Panc1 (cell line): ENCODE results near the gene ABCB8. TPM values are rescaled to one million over a fixed set of nuclear protein-coding genes. Genes with fewer than 3 reads are reported as not detected.

Experiments used
- ATAC-seq: fragments of 200-7000 bp; cut with Tn5 transposase; 2 replicates; pipeline ENCODE4 v1.9.1; 2020; ENCODE audit warnings: mild to moderate bottlenecking, moderate library complexity
- BruUV-seq: library from RNA; stranded (reverse); fragments of 400-500 nt; replicated peaks from 2 replicates; lab custom pipeline; 2021; lab: Mats Ljungman, UMichigan
- CTCF ChIA-PET: fragments of 300-600 bp; sonication (Branson Sonifier 250); formaldehyde crosslinking; loops from one replicate; lab custom pipeline; 2022; ENCODE audit warnings: antibody characterized with exemption; lab: Charles Lee
- POLR2A ChIA-PET: fragments of 300-600 bp; sonication (Branson Sonifier 250); formaldehyde crosslinking; loops from one replicate; lab custom pipeline; 2022; ENCODE audit warnings: antibody characterized with exemption; lab: Charles Lee
- DNase-seq: peaks from one replicate; pipeline ENCODE4 v3.0.0-alpha.2; 2010; ENCODE audit warnings: low read depth, low spot score
- H3K27ac ChIP-seq: 2 replicates; pipeline ENCODE4 v1.5.1; 2011; ENCODE audit warnings: mild to moderate bottlenecking, low read length, inconsistent platforms
- H3K27me3 ChIP-seq: fragments of 200-500 bp; sonication (Bioruptor generic); 2 replicates; pipeline ENCODE4 v1.6.0; 2014; ENCODE audit warnings: low read length, inconsistent platforms; ENCODE audit not compliant: control insufficient read depth, insufficient read depth
- H3K36me3 ChIP-seq: fragments of 200-500 bp; sonication (Bioruptor generic); 2 replicates; pipeline ENCODE4 v1.5.1; 2014; ENCODE audit warnings: inconsistent platforms, mild to moderate bottlenecking, low read length, moderate library complexity; ENCODE audit not compliant: control insufficient read depth, insufficient read depth
- H3K4me1 ChIP-seq: 2 replicates; pipeline ENCODE4 v1.5.1; 2011; ENCODE audit warnings: inconsistent platforms, mild to moderate bottlenecking, low read length, moderate library complexity; ENCODE audit not compliant: control insufficient read depth, insufficient read depth
- H3K4me3 ChIP-seq, 2 experiments: 2 replicates each; pipeline ENCODE4 v1.5.1; 2011 to 2012; ENCODE audit warnings: low read depth in 2 of 2, low read length in 2 of 2, mild to moderate bottlenecking in 2 of 2, inconsistent platforms in 1 of 2, moderate library complexity in 1 of 2
- H3K9me3 ChIP-seq: fragments of 200-500 bp; sonication (Bioruptor generic); 2 replicates; pipeline ENCODE4 v1.5.1; 2014; ENCODE audit warnings: low read depth, mild to moderate bottlenecking, inconsistent platforms, low read length, moderate library complexity; ENCODE audit not compliant: control insufficient read depth, insufficient read depth
- POLR2AphosphoS5 ChIP-seq: IDR thresholded peaks from 2 replicates; pipeline ENCODE4 v1.6.1; 2012; ENCODE audit warnings: mild to moderate bottlenecking, low read depth, low read length, moderate library complexity
- SIN3A ChIP-seq: IDR thresholded peaks from 2 replicates; pipeline ENCODE4 v1.6.1; 2012; ENCODE audit warnings: low read depth, mild to moderate bottlenecking, low read length, moderate library complexity, borderline replicate concordance; ENCODE audit not compliant: insufficient read depth
- TCF7L2 ChIP-seq: IDR thresholded peaks from 2 replicates; pipeline ENCODE4 v1.6.1; 2011; ENCODE audit warnings: mild to moderate bottlenecking, low read depth, low read length, inconsistent platforms
- in situ Hi-C: cut with HindIII; loops from 2 replicates; pipeline ENCODE4 v1.10.0; 2016; ENCODE audit warnings: low sequenced_read_pairs, low pct_unique_long_range_greater_than_20kb
- intact Hi-C: fragments of 100-400 bp; cut with micrococcal nuclease; formaldehyde crosslinking; loops from one replicate; pipeline ENCODE4 v1.10.0; 2022; ENCODE audit not compliant: unreplicated experiment
- total RNA-seq: library from RNA; stranded (reverse); gene quantifications from one replicate; pipeline ENCODE4 v1.2.1, GENCODE V29; 2021; ENCODE audit not compliant: unreplicated experiment
- TF ChIP-seq, protein P1 (sequence below): fragments of 450-650 bp; IDR thresholded peaks from 2 replicates; pipeline ENCODE4 v1.5.1; 2017; ENCODE audit warnings: mild to moderate bottlenecking
- TF ChIP-seq, protein P2 (sequence below), 2 experiments: IDR thresholded peaks; 2 replicates each; pipeline ENCODE4 v1.6.1; 2011 to 2012; ENCODE audit warnings: low read depth in 2 of 2, control low read depth in 1 of 2, low read length in 1 of 2, mild to moderate bottlenecking in 1 of 2, moderate library complexity in 1 of 2; ENCODE audit not compliant: insufficient read depth in 1 of 2

Gene ABCB8
- total RNA-seq, 1 experiment from 2014 or later: 49.8 TPM

DNA sequence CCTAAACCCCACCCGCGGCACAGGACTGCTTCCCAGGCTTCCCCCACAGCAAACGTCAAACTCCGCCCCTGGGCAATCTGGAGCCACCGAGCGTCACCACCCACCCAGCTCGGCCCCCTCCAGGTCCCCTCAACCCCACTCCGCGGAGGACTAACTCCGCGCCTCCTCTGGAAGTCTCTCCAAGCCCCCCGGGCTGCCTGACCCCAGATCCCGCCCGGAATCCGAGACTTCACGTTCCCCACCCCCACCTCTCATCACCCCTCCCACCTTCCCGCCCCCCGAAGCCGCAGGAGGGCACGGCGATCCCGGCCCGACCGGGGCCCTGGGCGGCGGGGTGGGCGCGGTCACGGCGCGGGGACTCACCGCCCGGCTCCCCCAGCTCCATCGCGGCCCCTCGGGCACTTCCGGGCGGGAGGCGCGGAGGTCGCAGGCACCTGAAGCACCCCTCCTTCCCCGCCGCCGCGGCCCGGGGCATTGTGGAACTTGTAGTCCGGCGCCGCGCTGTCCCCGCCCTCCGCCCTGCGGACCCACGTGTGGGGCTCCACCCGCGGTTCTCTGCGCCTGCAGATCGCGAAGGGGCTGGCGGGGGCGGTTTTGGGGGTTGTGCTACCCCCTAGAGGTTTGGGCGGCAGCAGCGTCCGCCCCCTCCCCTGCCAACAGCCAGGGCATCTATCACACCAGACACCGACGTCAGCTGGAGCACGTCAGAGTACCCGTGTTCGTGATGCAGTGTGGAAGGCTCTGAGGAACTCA, 55.0 kb downstream of the ABCB8 start, which contains the start of gene TMUB1:
Gene TMUB1 (minus strand): TSS at position 423 of the 753 bp plus-strand sequence. CDS start 930 bp downstream, outside the sequence.
- Histone ChIP-seq H3K9me3 (no peaks in the 10 kb centered on the region), H3K4me3 (peak within 1 kb of the TSS; percentile 74 to 93), H3K27me3 (no peaks in the 10 kb centered on the region), H3K36me3 (no peaks in the 10 kb centered on the region; the same call in 1 of the 2 replicates), H3K27ac (peak within 1 kb of the TSS; percentile 91), H3K4me1 (peaks cover 38% of the 10 kb centered on the region)
- TF ChIP-seq TCF7L2 (no peak), POLR2AphosphoS5 (0 out of 2 replicates have a peak, but pooled peaks have one; percentile 24)
- POLR2A ChIA-PET: interaction anchor here (0.6 to 0.7 kb wide), 2 partner anchors 22 to 284 kb away, joined by 3 to 4 read pairs; no protein-coding TSS in a partner anchor
- BruUV-seq: no TSS peak
- intact Hi-C loops: no loop called here
- CTCF ChIA-PET: no interaction called here
- DNase-seq (no peak), ATAC-seq (peak; percentile 52)
- in situ Hi-C loops: no loop called here

DNA sequence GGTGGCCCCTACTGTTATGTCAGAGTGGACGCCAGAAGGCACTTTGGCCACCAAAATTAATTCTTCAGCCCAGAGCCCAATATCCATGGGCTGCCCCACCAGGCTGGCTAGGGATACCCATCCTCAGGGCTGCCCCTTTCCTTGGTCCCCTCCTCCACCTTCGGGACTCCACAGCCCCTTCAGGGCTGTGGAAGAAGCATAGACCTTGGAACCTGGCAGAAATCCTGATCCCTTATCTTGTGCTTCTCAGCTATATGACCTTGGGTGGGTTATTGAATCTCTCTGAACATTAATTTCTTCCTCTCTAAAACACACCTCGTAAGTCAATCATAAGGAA, 55.5 kb downstream of the ABCB8 start:
- in situ Hi-C loops: no loop called here
- intact Hi-C loops: no loop called here
- ChIA-PET POLR2A (interaction anchor here (0.7 kb wide), 1 partner anchor 23 kb away, joined by 4 read pairs; no protein-coding TSS in a partner anchor), CTCF (no interaction called here)
- Histone ChIP-seq H3K36me3 (no peaks in the 10 kb centered on the region; the same call in 1 of the 2 replicates), H3K4me3 (peak overlapping the region; percentile 74 to 93), H3K27ac (peak overlapping the region; percentile 91), H3K27me3 (no peaks in the 10 kb centered on the region), H3K9me3 (no peaks in the 10 kb centered on the region), H3K4me1 (peaks cover 38% of the 10 kb centered on the region)
- no peak for ATAC-seq
- TF ChIP-seq POLR2AphosphoS5 (no peak), SIN3A (no peak), TCF7L2 (no peak)
- TF ChIP-seq, protein P1, sequence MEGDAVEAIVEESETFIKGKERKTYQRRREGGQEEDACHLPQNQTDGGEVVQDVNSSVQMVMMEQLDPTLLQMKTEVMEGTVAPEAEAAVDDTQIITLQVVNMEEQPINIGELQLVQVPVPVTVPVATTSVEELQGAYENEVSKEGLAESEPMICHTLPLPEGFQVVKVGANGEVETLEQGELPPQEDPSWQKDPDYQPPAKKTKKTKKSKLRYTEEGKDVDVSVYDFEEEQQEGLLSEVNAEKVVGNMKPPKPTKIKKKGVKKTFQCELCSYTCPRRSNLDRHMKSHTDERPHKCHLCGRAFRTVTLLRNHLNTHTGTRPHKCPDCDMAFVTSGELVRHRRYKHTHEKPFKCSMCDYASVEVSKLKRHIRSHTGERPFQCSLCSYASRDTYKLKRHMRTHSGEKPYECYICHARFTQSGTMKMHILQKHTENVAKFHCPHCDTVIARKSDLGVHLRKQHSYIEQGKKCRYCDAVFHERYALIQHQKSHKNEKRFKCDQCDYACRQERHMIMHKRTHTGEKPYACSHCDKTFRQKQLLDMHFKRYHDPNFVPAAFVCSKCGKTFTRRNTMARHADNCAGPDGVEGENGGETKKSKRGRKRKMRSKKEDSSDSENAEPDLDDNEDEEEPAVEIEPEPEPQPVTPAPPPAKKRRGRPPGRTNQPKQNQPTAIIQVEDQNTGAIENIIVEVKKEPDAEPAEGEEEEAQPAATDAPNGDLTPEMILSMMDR: no peak
- TF ChIP-seq, protein P2, sequence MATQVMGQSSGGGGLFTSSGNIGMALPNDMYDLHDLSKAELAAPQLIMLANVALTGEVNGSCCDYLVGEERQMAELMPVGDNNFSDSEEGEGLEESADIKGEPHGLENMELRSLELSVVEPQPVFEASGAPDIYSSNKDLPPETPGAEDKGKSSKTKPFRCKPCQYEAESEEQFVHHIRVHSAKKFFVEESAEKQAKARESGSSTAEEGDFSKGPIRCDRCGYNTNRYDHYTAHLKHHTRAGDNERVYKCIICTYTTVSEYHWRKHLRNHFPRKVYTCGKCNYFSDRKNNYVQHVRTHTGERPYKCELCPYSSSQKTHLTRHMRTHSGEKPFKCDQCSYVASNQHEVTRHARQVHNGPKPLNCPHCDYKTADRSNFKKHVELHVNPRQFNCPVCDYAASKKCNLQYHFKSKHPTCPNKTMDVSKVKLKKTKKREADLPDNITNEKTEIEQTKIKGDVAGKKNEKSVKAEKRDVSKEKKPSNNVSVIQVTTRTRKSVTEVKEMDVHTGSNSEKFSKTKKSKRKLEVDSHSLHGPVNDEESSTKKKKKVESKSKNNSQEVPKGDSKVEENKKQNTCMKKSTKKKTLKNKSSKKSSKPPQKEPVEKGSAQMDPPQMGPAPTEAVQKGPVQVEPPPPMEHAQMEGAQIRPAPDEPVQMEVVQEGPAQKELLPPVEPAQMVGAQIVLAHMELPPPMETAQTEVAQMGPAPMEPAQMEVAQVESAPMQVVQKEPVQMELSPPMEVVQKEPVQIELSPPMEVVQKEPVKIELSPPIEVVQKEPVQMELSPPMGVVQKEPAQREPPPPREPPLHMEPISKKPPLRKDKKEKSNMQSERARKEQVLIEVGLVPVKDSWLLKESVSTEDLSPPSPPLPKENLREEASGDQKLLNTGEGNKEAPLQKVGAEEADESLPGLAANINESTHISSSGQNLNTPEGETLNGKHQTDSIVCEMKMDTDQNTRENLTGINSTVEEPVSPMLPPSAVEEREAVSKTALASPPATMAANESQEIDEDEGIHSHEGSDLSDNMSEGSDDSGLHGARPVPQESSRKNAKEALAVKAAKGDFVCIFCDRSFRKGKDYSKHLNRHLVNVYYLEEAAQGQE (IDR thresholded peaks at IDR 0.05; ENCODE audit: insufficient read depth in 1 of 2, low read depth in 2 of 2, low read length in 1 of 2): no peak
- no peak for DNase-seq
- no TSS peak for BruUV-seq

DNA sequence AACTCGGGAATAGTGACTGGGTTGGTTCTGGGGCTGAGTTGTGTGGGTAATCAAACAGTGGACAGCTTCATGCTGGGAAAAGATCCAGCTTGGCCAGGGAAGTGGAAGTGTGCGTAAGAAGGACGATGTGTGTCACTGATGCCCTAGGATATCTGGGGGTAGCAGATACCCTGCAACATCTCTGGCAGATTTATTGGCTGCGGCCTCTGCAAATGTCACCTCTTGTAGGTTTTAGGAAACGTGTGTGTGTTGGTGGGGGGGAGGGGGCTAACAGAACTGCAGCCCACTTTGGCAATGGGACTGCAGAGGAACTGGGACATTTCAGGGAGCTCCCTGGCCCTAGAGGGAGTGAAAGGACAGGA, 57.1 kb downstream of the ABCB8 start:
- H3K4me3 ChIP-seq: peak overlapping the region; percentile 63 to 93
- H3K4me1 ChIP-seq: peaks cover 40% of the 10 kb centered on the region
- H3K9me3 ChIP-seq: no peaks in the 10 kb centered on the region
- H3K27me3 ChIP-seq: no peaks in the 10 kb centered on the region
- in situ Hi-C loops (no loop called here), intact Hi-C loops (no loop called here)
- H3K36me3 ChIP-seq: no peaks in the 10 kb centered on the region; the same call in 1 of the 2 replicates
- peak overlapping the region; percentile 83 for H3K27ac ChIP-seq
- ATAC-seq: no peak
- ChIA-PET POLR2A (interaction anchor here (1.2 kb wide), 1 partner anchor 24 kb away, joined by 6 read pairs; no protein-coding TSS in a partner anchor), CTCF (interaction anchor here (1.1 kb wide), 1 partner anchor 17 kb away, joined by 3 read pairs; no protein-coding TSS in a partner anchor)
- DNase-seq: no peak
- no peak for TF ChIP-seq POLR2AphosphoS5
- TF ChIP-seq, protein P2 (IDR thresholded peaks at IDR 0.05; ENCODE audit: insufficient read depth in 1 of 2, low read depth in 2 of 2, low read length in 1 of 2): no peak
- TF ChIP-seq SIN3A: no peak
- no TSS peak for BruUV-seq
